HepG2 (cell line): ENCODE results near the gene CA10.

Experiments used
- E2F5 ChIP-seq: sonication (generic); formaldehyde crosslinking; conservative IDR thresholded peaks from 2 replicates; pipeline ENCODE4 v1.4.0; 2020; ENCODE audit warnings: missing genetic modification reagents
- GABPA ChIP-seq, 2 experiments: IDR thresholded peaks; 2 replicates each; pipeline ENCODE4 v1.6.1; 2011 to 2016; ENCODE audit warnings: low read depth in 2 of 2, low read length in 1 of 2, missing biosample characterization in 1 of 2, missing genetic modification characterization in 1 of 2
- HNRNPK ChIP-seq: fragments of 200-400 bp; formaldehyde crosslinking; IDR thresholded peaks from 2 replicates; pipeline ENCODE4 v1.6.1; 2018; ENCODE audit warnings: low read length, low read depth, moderate library complexity, mild to moderate bottlenecking; ENCODE audit not compliant: poor library complexity, severe bottlenecking
- HOXA9 ChIP-seq: sonication (generic); formaldehyde crosslinking; IDR thresholded peaks from 2 replicates; pipeline ENCODE4 v1.8.1; 2022; ENCODE audit warnings: missing genetic modification reagents, mild to moderate bottlenecking, moderate library complexity, borderline replicate concordance
- KDM4B ChIP-seq: sonication (generic); formaldehyde crosslinking; IDR thresholded peaks from 2 replicates; pipeline ENCODE4 v1.4.0; 2020; ENCODE audit warnings: missing genetic modification reagents
- RAD21 ChIP-seq: fragments of 450-650 bp; formaldehyde crosslinking; IDR thresholded peaks from 2 replicates; pipeline ENCODE4 v1.5.0; 2020; ENCODE audit warnings: mild to moderate bottlenecking
- SCMH1 ChIP-seq: sonication (generic); formaldehyde crosslinking; IDR thresholded peaks from 2 replicates; pipeline ENCODE4 v1.9.0; 2021; ENCODE audit warnings: missing genetic modification reagents, mild to moderate bottlenecking, borderline replicate concordance
- SRY ChIP-seq: sonication (generic); formaldehyde crosslinking; IDR thresholded peaks from 2 replicates; pipeline ENCODE4 v1.8.0; 2022; ENCODE audit warnings: mild to moderate bottlenecking, missing genetic modification reagents
- TP53 ChIP-seq: sonication (generic); formaldehyde crosslinking; conservative IDR thresholded peaks from 2 replicates; pipeline ENCODE4 v1.4.0; 2020; ENCODE audit warnings: missing genetic modification reagents
- YY1 ChIP-seq: IDR thresholded peaks from 2 replicates; pipeline ENCODE4 v1.6.1; 2011; ENCODE audit warnings: low read length, low read depth, moderate library complexity, mild to moderate bottlenecking; ENCODE audit not compliant: insufficient read depth, insufficient replicate concordance
- ZNF160 ChIP-seq: sonication (generic); formaldehyde crosslinking; IDR thresholded peaks from 2 replicates; pipeline ENCODE4 v1.8.0; 2022; ENCODE audit warnings: mild to moderate bottlenecking, inconsistent platforms, missing genetic modification reagents

- TF ChIP-seq E2F5 (CRISPR knock-in tag) (no peak), YY1 (no peak), TP53 (CRISPR knock-in tag) (no peak), RAD21 (CRISPR knock-in tag) (no peak), SCMH1 (no peak), HOXA9 (CRISPR knock-in tag) (no peak), HNRNPK (no peak), GABPA (IDR thresholded peaks at IDR 0.05; ENCODE audit: low read depth, low read length) (no peak), GABPA (CRISPR knock-in tag; IDR thresholded peaks at IDR 0.05; ENCODE audit: low read depth) (no peak), KDM4B (CRISPR knock-in tag) (no peak), SRY (CRISPR knock-in tag) (no peak), ZNF160 (CRISPR knock-in tag) (no peak)
These were observed 19.8 kb downstream of the CA10 start for GRCh38 chr17:52138752-52139151.
